HEK293 (cell line): ENCODE results near the gene PSMB11.
A peak's percentile ranks its signal among the peaks of the same experiment; 100 is the strongest.

Experiments used
- GFI1B ChIP-seq: fragments of 450-650 bp; formaldehyde crosslinking; IDR thresholded peaks from 2 replicates; pipeline ENCODE4 v1.5.1; 2016; ENCODE audit warnings: missing biosample characterization, missing genetic modification characterization
- GLI4 ChIP-seq: fragments of 450-650 bp; formaldehyde crosslinking; IDR thresholded peaks from 2 replicates; pipeline ENCODE4 v1.5.1; 2016; ENCODE audit warnings: missing biosample characterization, missing genetic modification characterization
- MZF1 ChIP-seq: fragments of 450-650 bp; formaldehyde crosslinking; IDR thresholded peaks from 2 replicates; pipeline ENCODE4 v1.5.1; 2017; ENCODE audit warnings: missing biosample characterization, missing genetic modification characterization, borderline replicate concordance
- REPIN1 ChIP-seq: fragments of 450-650 bp; formaldehyde crosslinking; IDR thresholded peaks from 2 replicates; pipeline ENCODE4 v1.5.1; 2017; ENCODE audit warnings: missing biosample characterization, missing genetic modification characterization, low read depth
- YY2 ChIP-seq: fragments of 450-650 bp; formaldehyde crosslinking; IDR thresholded peaks from 2 replicates; pipeline ENCODE4 v1.5.1; 2016; ENCODE audit warnings: missing biosample characterization, missing genetic modification characterization
- ZBTB21 ChIP-seq: fragments of 450-650 bp; formaldehyde crosslinking; IDR thresholded peaks from 2 replicates; pipeline ENCODE4 v1.5.1; 2017; ENCODE audit warnings: missing biosample characterization, missing genetic modification characterization
- ZBTB48 ChIP-seq: fragments of 450-650 bp; formaldehyde crosslinking; IDR thresholded peaks from 2 replicates; pipeline ENCODE4 v1.5.1; 2016; ENCODE audit warnings: missing biosample characterization, missing genetic modification characterization
- ZNF274 ChIP-seq, 2 experiments: fragments of 200-500 bp in 1 of 2; fragments of 450-650 bp in 1 of 2; sonication (Bioruptor generic) in 1 of 2; formaldehyde crosslinking in 1 of 2; IDR thresholded peaks; 2 replicates each; pipeline versions ENCODE4 v1.5.1 to v1.6.1; 2014 to 2016; ENCODE audit warnings: borderline replicate concordance in 1 of 2, inconsistent platforms in 1 of 2, low read length in 1 of 2, missing biosample characterization in 1 of 2, missing genetic modification characterization in 1 of 2
- ZNF292 ChIP-seq: fragments of 450-650 bp; formaldehyde crosslinking; IDR thresholded peaks from 2 replicates; pipeline ENCODE4 v1.5.1; 2016; ENCODE audit warnings: low read depth, missing biosample characterization, missing genetic modification characterization, borderline replicate concordance
- ZNF302 ChIP-seq: fragments of 450-650 bp; formaldehyde crosslinking; IDR thresholded peaks from 2 replicates; pipeline ENCODE4 v1.5.1; 2016; ENCODE audit warnings: missing biosample characterization, missing genetic modification characterization, low read depth
- ZNF335 ChIP-seq: fragments of 450-650 bp; formaldehyde crosslinking; conservative IDR thresholded peaks from 2 replicates; pipeline ENCODE4 v1.5.1; 2016; ENCODE audit warnings: missing biosample characterization, missing genetic modification characterization
- ZNF341 ChIP-seq: fragments of 450-650 bp; formaldehyde crosslinking; IDR thresholded peaks from 2 replicates; pipeline ENCODE4; 2016; ENCODE audit warnings: low read depth, missing biosample characterization, missing genetic modification characterization
- ZNF391 ChIP-seq: fragments of 450-650 bp; formaldehyde crosslinking; IDR thresholded peaks from 2 replicates; pipeline ENCODE4 v1.5.1; 2016; ENCODE audit warnings: low read depth, missing biosample characterization, missing genetic modification characterization, borderline replicate concordance
- ZNF514 ChIP-seq: fragments of 450-650 bp; formaldehyde crosslinking; IDR thresholded peaks from 2 replicates; pipeline ENCODE4 v1.5.1; 2016; ENCODE audit warnings: missing biosample characterization, missing genetic modification characterization
- ZNF558 ChIP-seq: fragments of 450-650 bp; formaldehyde crosslinking; IDR thresholded peaks from 2 replicates; pipeline ENCODE4 v1.5.1; 2016; ENCODE audit warnings: missing biosample characterization, missing genetic modification characterization
- ZNF560 ChIP-seq: fragments of 450-650 bp; formaldehyde crosslinking; IDR thresholded peaks from 2 replicates; pipeline ENCODE4 v1.5.1; 2017; ENCODE audit warnings: missing biosample characterization, missing genetic modification characterization, borderline replicate concordance
- ZNF610 ChIP-seq: fragments of 450-650 bp; formaldehyde crosslinking; IDR thresholded peaks from 2 replicates; pipeline ENCODE4 v1.5.1; 2016; ENCODE audit warnings: missing biosample characterization, missing genetic modification characterization, borderline replicate concordance
- ZNF623 ChIP-seq: fragments of 450-650 bp; formaldehyde crosslinking; IDR thresholded peaks from 2 replicates; pipeline ENCODE4 v1.5.1; 2016; ENCODE audit warnings: missing biosample characterization, missing genetic modification characterization
- ZNF701 ChIP-seq: fragments of 450-650 bp; formaldehyde crosslinking; IDR thresholded peaks from 2 replicates; pipeline ENCODE4 v1.5.1; 2016; ENCODE audit warnings: missing biosample characterization, missing genetic modification characterization
- ZNF747 ChIP-seq: fragments of 450-650 bp; formaldehyde crosslinking; IDR thresholded peaks from 2 replicates; pipeline ENCODE4 v1.5.1; 2016; ENCODE audit warnings: missing biosample characterization, missing genetic modification characterization
- ZNF777 ChIP-seq: fragments of 450-650 bp; formaldehyde crosslinking; IDR thresholded peaks from 2 replicates; pipeline ENCODE4 v1.5.1; 2017; ENCODE audit warnings: missing biosample characterization, missing genetic modification characterization, borderline replicate concordance
- TF ChIP-seq, protein P1 (sequence below): fragments of 450-650 bp; formaldehyde crosslinking; IDR thresholded peaks from 2 replicates; pipeline ENCODE4 v1.5.1; 2016; ENCODE audit warnings: missing biosample characterization, missing genetic modification characterization
- TF ChIP-seq, protein P2 (sequence below): fragments of 450-650 bp; formaldehyde crosslinking; IDR thresholded peaks from 2 replicates; pipeline ENCODE4 v1.5.1; 2016; ENCODE audit warnings: missing biosample characterization, missing genetic modification characterization
- TF ChIP-seq, protein P3 (sequence below): fragments of 450-650 bp; formaldehyde crosslinking; IDR thresholded peaks from 2 replicates; pipeline ENCODE4 v1.5.1; 2016; ENCODE audit warnings: missing biosample characterization, missing genetic modification characterization
- TF ChIP-seq, protein P4 (sequence below): fragments of 450-650 bp; formaldehyde crosslinking; IDR thresholded peaks from 2 replicates; pipeline ENCODE4 v1.5.1; 2016; ENCODE audit warnings: missing biosample characterization, missing genetic modification characterization
- TF ChIP-seq, protein P5 (sequence below): fragments of 450-650 bp; formaldehyde crosslinking; IDR thresholded peaks from 2 replicates; pipeline ENCODE4 v1.5.1; 2016; ENCODE audit warnings: missing biosample characterization, missing genetic modification characterization

PSMB11 gene

DNA sequence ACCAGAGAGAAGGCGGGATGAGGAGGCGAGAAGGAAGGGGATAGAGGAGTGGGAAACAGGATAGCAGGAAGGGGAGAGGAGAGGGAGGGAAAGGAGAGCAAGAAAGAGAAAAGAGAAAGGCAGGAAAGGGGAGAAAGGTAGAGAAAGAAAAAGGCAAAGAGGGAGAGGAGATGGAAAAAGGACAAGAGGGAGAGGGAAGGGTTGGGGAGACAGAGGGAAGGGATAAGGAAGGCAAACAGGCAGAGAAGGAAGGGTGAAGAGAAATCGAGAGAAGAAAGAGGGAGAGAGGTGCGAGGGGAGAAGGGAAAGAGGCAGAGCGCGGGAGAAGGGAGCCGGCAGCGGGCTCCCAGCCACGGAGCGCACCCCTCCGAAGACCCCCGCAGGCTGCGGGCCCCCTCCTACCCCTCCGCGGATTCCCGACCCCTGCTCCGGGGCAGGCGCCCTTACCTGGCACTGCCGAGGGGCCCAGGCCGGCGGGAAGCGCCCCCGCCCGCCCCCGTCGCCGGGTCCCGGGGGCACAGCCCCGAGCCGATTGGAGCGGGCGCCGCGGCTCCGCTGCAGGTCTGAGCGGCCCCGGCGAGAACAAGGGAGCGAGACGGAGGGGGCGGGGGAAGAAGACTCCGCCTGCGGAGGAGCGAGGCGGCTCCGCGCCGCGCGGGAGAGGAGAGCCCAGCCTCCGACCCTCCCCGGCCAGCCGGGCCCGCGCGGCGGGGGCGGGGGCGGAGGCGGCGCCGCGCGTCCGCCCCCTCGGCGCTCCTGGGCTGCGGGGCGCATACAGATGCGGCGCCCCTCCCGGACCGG, 15.1 kb downstream of the PSMB11 start, which contains the start of gene CDH24 (continued):
- TF ChIP-seq ZNF292 (tag by site-specific recombination): no peak
- TF ChIP-seq MZF1 (tag by site-specific recombination): no peak
- TF ChIP-seq ZNF514 (tag by site-specific recombination): no peak
- peak; percentile 74; the same call in 1 of the 2 replicates for TF ChIP-seq ZBTB48 (tag by site-specific recombination)
- TF ChIP-seq GFI1B: no peak
- TF ChIP-seq ZNF747 (tag by site-specific recombination): no peak
- TF ChIP-seq ZNF335 (tag by site-specific recombination): peak; percentile 39; the same call in 1 of the 2 replicates
- 0 out of 2 replicates have a peak, but pooled peaks have one; percentile 60 for TF ChIP-seq GLI4 (tag by site-specific recombination)
- TF ChIP-seq, protein P1, sequence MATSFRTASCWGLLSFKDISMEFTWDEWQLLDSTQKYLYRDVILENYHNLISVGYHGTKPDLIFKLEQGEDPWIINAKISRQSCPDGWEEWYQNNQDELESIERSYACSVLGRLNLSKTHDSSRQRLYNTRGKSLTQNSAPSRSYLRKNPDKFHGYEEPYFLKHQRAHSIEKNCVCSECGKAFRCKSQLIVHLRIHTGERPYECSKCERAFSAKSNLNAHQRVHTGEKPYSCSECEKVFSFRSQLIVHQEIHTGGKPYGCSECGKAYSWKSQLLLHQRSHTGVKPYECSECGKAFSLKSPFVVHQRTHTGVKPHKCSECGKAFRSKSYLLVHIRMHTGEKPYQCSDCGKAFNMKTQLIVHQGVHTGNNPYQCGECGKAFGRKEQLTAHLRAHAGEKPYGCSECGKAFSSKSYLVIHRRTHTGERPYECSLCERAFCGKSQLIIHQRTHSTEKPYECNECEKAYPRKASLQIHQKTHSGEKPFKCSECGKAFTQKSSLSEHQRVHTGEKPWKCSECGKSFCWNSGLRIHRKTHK (tag by site-specific recombination): no peak
- TF ChIP-seq, protein P2, sequence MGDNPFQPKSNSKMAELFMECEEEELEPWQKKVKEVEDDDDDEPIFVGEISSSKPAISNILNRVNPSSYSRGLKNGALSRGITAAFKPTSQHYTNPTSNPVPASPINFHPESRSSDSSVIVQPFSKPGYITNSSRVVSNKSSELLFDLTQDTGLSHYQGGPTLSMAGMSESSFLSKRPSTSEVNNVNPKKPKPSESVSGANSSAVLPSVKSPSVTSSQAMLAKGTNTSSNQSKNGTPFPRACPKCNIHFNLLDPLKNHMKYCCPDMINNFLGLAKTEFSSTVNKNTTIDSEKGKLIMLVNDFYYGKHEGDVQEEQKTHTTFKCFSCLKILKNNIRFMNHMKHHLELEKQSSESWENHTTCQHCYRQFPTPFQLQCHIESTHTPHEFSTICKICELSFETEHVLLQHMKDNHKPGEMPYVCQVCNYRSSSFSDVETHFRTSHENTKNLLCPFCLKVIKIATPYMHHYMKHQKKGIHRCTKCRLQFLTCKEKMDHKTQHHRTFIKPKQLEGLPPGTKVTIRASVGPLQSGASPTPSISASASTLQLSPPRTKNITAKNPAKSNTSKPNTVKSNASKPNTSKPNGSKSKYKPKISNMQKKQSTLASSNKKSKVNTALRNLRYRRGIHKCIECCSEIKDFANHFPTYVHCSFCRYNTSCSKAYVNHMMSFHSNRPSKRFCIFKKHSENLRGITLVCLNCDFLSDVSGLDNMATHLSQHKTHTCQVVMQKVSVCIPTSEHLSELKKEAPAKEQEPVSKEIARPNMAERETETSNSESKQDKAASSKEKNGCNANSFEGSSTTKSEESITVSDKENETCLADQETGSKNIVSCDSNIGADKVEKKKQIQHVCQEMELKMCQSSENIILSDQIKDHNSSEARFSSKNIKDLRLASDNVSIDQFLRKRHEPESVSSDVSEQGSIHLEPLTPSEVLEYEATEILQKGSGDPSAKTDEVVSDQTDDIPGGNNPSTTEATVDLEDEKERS (tag by site-specific recombination): no peak
- TF ChIP-seq ZNF701 (tag by site-specific recombination): no peak
- TF ChIP-seq REPIN1 (tag by site-specific recombination): no peak; the same call in 1 of the 2 replicates
- TF ChIP-seq ZNF777 (tag by site-specific recombination): no peak
- TF ChIP-seq, protein P3, sequence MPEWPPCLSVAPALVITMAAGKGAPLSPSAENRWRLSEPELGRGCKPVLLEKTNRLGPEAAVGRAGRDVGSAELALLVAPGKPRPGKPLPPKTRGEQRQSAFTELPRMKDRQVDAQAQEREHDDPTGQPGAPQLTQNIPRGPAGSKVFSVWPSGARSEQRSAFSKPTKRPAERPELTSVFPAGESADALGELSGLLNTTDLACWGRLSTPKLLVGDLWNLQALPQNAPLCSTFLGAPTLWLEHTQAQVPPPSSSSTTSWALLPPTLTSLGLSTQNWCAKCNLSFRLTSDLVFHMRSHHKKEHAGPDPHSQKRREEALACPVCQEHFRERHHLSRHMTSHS (tag by site-specific recombination): no peak
- TF ChIP-seq ZNF560 (tag by site-specific recombination): no peak
- TF ChIP-seq, protein P4, sequence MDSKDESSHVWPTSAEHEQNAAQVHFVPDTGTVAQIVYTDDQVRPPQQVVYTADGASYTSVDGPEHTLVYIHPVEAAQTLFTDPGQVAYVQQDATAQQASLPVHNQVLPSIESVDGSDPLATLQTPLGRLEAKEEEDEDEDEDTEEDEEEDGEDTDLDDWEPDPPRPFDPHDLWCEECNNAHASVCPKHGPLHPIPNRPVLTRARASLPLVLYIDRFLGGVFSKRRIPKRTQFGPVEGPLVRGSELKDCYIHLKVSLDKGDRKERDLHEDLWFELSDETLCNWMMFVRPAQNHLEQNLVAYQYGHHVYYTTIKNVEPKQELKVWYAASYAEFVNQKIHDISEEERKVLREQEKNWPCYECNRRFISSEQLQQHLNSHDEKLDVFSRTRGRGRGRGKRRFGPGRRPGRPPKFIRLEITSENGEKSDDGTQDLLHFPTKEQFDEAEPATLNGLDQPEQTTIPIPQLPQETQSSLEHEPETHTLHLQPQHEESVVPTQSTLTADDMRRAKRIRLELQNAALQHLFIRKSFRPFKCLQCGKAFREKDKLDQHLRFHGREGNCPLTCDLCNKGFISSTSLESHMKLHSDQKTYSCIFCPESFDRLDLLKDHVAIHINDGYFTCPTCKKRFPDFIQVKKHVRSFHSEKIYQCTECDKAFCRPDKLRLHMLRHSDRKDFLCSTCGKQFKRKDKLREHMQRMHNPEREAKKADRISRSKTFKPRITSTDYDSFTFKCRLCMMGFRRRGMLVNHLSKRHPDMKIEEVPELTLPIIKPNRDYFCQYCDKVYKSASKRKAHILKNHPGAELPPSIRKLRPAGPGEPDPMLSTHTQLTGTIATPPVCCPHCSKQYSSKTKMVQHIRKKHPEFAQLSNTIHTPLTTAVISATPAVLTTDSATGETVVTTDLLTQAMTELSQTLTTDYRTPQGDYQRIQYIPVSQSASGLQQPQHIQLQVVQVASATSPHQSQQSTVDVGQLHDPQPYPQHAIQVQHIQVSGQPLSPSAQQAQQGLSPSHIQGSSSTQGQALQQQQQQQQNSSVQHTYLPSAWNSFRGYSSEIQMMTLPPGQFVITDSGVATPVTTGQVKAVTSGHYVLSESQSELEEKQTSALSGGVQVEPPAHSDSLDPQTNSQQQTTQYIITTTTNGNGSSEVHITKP (tag by site-specific recombination): peak; percentile 63
- no peak for TF ChIP-seq ZBTB21 (tag by site-specific recombination)
- TF ChIP-seq, protein P5, sequence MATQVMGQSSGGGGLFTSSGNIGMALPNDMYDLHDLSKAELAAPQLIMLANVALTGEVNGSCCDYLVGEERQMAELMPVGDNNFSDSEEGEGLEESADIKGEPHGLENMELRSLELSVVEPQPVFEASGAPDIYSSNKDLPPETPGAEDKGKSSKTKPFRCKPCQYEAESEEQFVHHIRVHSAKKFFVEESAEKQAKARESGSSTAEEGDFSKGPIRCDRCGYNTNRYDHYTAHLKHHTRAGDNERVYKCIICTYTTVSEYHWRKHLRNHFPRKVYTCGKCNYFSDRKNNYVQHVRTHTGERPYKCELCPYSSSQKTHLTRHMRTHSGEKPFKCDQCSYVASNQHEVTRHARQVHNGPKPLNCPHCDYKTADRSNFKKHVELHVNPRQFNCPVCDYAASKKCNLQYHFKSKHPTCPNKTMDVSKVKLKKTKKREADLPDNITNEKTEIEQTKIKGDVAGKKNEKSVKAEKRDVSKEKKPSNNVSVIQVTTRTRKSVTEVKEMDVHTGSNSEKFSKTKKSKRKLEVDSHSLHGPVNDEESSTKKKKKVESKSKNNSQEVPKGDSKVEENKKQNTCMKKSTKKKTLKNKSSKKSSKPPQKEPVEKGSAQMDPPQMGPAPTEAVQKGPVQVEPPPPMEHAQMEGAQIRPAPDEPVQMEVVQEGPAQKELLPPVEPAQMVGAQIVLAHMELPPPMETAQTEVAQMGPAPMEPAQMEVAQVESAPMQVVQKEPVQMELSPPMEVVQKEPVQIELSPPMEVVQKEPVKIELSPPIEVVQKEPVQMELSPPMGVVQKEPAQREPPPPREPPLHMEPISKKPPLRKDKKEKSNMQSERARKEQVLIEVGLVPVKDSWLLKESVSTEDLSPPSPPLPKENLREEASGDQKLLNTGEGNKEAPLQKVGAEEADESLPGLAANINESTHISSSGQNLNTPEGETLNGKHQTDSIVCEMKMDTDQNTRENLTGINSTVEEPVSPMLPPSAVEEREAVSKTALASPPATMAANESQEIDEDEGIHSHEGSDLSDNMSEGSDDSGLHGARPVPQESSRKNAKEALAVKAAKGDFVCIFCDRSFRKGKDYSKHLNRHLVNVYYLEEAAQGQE (tag by site-specific recombination): no peak
- TF ChIP-seq YY2: no peak
- TF ChIP-seq ZNF341 (tag by site-specific recombination): no peak
- no peak for TF ChIP-seq ZNF623 (tag by site-specific recombination)
- TF ChIP-seq ZNF558 (tag by site-specific recombination): no peak
- TF ChIP-seq ZNF610 (tag by site-specific recombination): no peak
- TF ChIP-seq ZNF302 (tag by site-specific recombination): no peak
- TF ChIP-seq ZNF274 (IDR thresholded peaks at IDR 0.05; ENCODE audit: low read length): no peak
- TF ChIP-seq ZNF274 (tag by site-specific recombination; IDR thresholded peaks at IDR 0.05; ENCODE audit: borderline replicate concordance): no peak
- TF ChIP-seq ZNF391: no peak
